ENCODE results near the gene VRK3. TPM values are rescaled to one million over a fixed set of nuclear protein-coding genes. Genes with fewer than 3 reads are reported as not detected.
"Not testable (repeated sequence)": the region's sequence is repeated elsewhere in the genome, so short reads cannot be mapped to it uniquely, and the experiment has no call there.

Gene VRK3
- total RNA-seq, 1 experiment from 2014 or later, result 44.4 TPM

DNA sequence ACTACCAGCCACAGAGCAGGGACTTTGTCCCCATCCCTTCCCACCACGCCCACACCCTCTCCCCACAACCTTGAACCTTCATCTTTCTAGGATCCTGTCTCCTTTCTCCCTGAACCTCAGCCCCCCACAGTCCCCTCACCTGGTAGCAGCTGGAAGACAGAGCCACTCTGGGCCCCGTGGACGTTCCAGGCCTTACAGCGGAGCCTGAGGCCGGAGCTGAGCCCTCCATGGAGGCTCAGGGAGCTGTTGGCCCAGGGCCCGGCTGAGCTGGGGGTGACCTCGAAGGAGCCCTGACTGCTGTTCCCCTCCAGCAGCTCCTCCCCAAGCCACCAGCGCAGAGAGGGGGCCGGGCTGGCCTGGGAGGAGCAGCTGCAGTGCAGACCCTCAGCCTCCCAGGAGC lies 67.0 kb downstream of the VRK3 start:
- CTCF ChIA-PET; H3K4me1 ChIP-seq (ENCODE audit: insufficient read depth, low read length, poor library complexity, severe bottlenecking); H3K27ac ChIP-seq (ENCODE audit: low read depth, low read length, poor library complexity, severe bottlenecking); H3K9me3 ChIP-seq (ENCODE audit: low read depth, low read length, poor library complexity, severe bottlenecking); H3K36me3 ChIP-seq (ENCODE audit: insufficient read depth, low read length, poor library complexity, severe bottlenecking); H3K4me3 ChIP-seq (ENCODE audit: low read depth, low read length, poor library complexity, severe bottlenecking); BruUV-seq (replicated peaks); DNase-seq (ENCODE audit: low spot score); intact Hi-C loops (cut with micrococcal nuclease; ENCODE audit: unreplicated experiment); H3K27me3 ChIP-seq (replicated peaks; ENCODE audit: insufficient read depth, low read depth, low read length, poor library complexity): not testable (repeated sequence)
- POLR2A ChIA-PET (ENCODE audit: low non-redundant PET), result interaction anchor here (0.7 kb wide), 1 partner anchor 20 kb away, joined by 5 read pairs; no protein-coding TSS in a partner anchor

DNA sequence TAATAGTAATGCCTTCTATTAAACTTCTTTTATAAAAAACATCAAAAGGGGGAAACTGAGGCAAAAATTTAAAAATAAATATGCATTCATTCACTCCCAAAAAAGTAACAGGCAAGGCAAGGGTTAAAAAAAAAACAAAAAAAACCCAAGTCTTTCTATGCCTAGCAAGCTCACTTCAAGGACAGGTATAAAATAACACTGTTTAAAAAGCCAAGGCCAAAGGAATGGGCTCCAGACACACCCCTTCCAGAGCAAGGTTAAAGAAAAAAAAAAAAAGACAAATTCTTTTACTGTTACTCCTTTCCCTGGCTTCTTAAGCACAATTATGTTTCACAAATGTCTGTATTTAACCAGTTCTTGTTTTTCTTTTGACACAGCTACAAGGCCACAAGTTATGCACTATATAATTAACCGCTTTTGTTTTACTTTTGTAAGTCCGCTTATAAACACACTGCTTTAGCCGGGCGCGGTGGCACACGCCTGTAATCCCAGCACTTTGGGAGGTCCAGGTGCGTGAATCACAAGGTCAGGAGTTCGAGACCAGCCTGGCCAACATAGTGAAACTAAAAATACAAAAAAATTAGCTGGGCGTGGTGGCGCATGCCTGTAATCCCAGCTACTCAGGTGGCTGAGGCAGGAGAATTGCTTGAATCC lies 67.8 kb downstream of the VRK3 start:
- TF ChIP-seq, protein P1, sequence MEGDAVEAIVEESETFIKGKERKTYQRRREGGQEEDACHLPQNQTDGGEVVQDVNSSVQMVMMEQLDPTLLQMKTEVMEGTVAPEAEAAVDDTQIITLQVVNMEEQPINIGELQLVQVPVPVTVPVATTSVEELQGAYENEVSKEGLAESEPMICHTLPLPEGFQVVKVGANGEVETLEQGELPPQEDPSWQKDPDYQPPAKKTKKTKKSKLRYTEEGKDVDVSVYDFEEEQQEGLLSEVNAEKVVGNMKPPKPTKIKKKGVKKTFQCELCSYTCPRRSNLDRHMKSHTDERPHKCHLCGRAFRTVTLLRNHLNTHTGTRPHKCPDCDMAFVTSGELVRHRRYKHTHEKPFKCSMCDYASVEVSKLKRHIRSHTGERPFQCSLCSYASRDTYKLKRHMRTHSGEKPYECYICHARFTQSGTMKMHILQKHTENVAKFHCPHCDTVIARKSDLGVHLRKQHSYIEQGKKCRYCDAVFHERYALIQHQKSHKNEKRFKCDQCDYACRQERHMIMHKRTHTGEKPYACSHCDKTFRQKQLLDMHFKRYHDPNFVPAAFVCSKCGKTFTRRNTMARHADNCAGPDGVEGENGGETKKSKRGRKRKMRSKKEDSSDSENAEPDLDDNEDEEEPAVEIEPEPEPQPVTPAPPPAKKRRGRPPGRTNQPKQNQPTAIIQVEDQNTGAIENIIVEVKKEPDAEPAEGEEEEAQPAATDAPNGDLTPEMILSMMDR (conservative IDR thresholded peaks at IDR 0.05; ENCODE audit: low read depth, low read length), result no peak
- TF ChIP-seq EZH2 (IDR thresholded peaks at IDR 0.05; ENCODE audit: borderline replicate concordance, low read depth, low read length, poor library complexity, severe bottlenecking), result no peak
- intact Hi-C loops (cut with micrococcal nuclease; ENCODE audit: unreplicated experiment), result no loop called here
- no peak overlapping the region for H3K4me3 ChIP-seq (ENCODE audit: low read depth, low read length, poor library complexity, severe bottlenecking)
- BruUV-seq (replicated peaks), result no TSS peak
- no peak for DNase-seq (ENCODE audit: low spot score)
- peaks cover 3% of the 10 kb centered on the region for H3K27me3 ChIP-seq (replicated peaks; ENCODE audit: insufficient read depth, low read depth, low read length, poor library complexity)
- CTCF ChIA-PET, result no interaction called here
- H3K9me3 ChIP-seq (ENCODE audit: low read depth, low read length, poor library complexity, severe bottlenecking), result no peaks in the 10 kb centered on the region
- no peak overlapping the region for H3K27ac ChIP-seq (ENCODE audit: low read depth, low read length, poor library complexity, severe bottlenecking)
- POLR2A ChIA-PET (ENCODE audit: low non-redundant PET), result interaction anchor here (0.7 kb wide), 1 partner anchor 20 kb away, joined by 5 read pairs; no protein-coding TSS in a partner anchor
- no peaks in the 10 kb centered on the region for H3K36me3 ChIP-seq (ENCODE audit: insufficient read depth, low read length, poor library complexity, severe bottlenecking)
- no peaks in the 10 kb centered on the region for H3K4me1 ChIP-seq (ENCODE audit: insufficient read depth, low read length, poor library complexity, severe bottlenecking)

DNA sequence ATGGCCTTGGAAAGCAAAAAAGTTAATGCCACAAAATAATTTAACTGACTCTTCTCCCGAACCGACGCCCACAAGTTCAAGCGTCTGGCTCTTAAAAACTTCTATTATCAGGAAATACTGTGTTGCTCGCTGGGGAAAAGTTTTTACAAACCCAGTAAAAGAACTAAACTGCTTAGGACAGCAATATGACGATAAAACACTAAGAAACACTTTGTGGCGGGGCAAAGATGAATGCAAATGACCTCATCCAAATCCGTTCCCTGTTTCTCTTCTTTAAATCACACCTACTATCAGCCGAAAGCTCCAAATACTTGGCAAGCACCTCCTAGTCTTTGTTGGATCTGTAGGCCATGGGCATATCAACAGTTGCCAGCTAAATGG lies 69.1 kb downstream of the VRK3 start:
- POLR2A ChIA-PET (ENCODE audit: low non-redundant PET), result no interaction called here

More for the DNA sequence above, 69.1 kb downstream of the VRK3 start:
- no peak overlapping the region for H3K4me3 ChIP-seq (ENCODE audit: low read depth, low read length, poor library complexity, severe bottlenecking)
- BruUV-seq (replicated peaks), result no TSS peak
- no peak for TF ChIP-seq EZH2 (IDR thresholded peaks at IDR 0.05; ENCODE audit: borderline replicate concordance, low read depth, low read length, poor library complexity, severe bottlenecking)
- TF ChIP-seq, protein P1 (conservative IDR thresholded peaks at IDR 0.05; ENCODE audit: low read depth, low read length), result no peak
- no peak for DNase-seq (ENCODE audit: low spot score)
- intact Hi-C loops (cut with micrococcal nuclease; ENCODE audit: unreplicated experiment), result no loop called here
- H3K4me1 ChIP-seq (ENCODE audit: insufficient read depth, low read length, poor library complexity, severe bottlenecking), result no peaks in the 10 kb centered on the region
- H3K27ac ChIP-seq (ENCODE audit: low read depth, low read length, poor library complexity, severe bottlenecking), result no peak overlapping the region
- no peaks in the 10 kb centered on the region for H3K36me3 ChIP-seq (ENCODE audit: insufficient read depth, low read length, poor library complexity, severe bottlenecking)
- CTCF ChIA-PET, result no interaction called here
- no peaks in the 10 kb centered on the region for H3K27me3 ChIP-seq (replicated peaks; ENCODE audit: insufficient read depth, low read depth, low read length, poor library complexity)
- no peaks in the 10 kb centered on the region for H3K9me3 ChIP-seq (ENCODE audit: low read depth, low read length, poor library complexity, severe bottlenecking)

Measured in A673 (cell line).